ENCODE data around the gene MAN1A2. TPM values are rescaled to one million over a fixed set of nuclear protein-coding genes. Genes with fewer than 3 reads are reported as not detected.

The MAN1A2 gene
- total and polyA plus RNA-seq, 2 experiments from 2014 or later, result 22.8 to 48.1 TPM

DNA sequence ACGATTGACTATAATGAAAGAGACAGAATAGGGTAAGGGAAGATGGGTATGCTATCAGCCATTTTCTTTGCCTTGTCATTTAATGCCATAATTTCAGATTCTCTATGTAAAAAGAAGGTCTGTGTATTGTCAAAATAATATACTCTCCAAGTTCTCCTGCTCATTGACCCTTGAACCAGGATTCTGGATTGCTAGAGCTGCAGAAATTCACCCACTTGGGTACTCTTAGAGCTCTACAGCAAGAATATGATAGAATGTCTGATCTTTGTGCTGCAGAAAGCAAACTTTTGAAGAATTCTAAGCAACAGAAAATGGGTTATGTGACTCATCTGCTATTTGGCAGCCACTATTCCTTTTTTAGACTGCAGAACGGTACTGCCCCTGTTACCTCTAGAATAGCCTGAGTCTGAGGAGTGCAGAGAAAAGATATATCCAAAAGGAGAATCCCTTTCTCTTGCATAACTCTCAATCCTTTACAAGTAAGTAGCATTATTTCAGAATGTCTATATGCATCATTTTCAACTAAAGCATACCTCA, 160.4 kb downstream of the MAN1A2 start:
- WGBS, 2 experiments (ENCODE audit: low coverage in 1 of 2, low lambda C conversion rate in 2 of 2, missing lambda C conversion rate in 2 of 2), result 29 to 30% methylated on average over 2 of the region's 2 CpGs
- peak; percentile 61 for DNase-seq
- Histone ChIP-seq H3K4me1 (ENCODE audit: insufficient read depth) (peaks cover 12% of the 10 kb centered on the region; the same call in 1 of the 2 replicates), H3F3A (ENCODE audit: insufficient read depth) (peaks cover 6% of the 10 kb centered on the region; the same call in 1 of the 2 replicates), H3K9ac (no peak overlapping the region), H2AFZ (no peak overlapping the region), H3K79me2 (ENCODE audit: insufficient read depth) (no peaks in the 10 kb centered on the region), H3K4me3 (no peak overlapping the region), H3K9me3 (ENCODE audit: low read depth) (no peaks in the 10 kb centered on the region), H3K9me2 (ENCODE audit: insufficient read depth) (no peaks in the 10 kb centered on the region), H3K27ac (no peak overlapping the region), H3K27me3 (replicated peaks; ENCODE audit: insufficient read depth) (no peaks in the 10 kb centered on the region), H3K36me3 (ENCODE audit: low read depth) (no peaks in the 10 kb centered on the region), H3K4me2 (ENCODE audit: unreplicated experiment) (no peak overlapping the region), H4K20me1 (ENCODE audit: insufficient read depth) (no peaks in the 10 kb centered on the region)
- TF ChIP-seq EZH2phosphoT487 (IDR thresholded peaks at IDR 0.05; ENCODE audit: insufficient read depth, low read depth), result no peak
- no peak for TF ChIP-seq EZH2 (IDR thresholded peaks at IDR 0.05; ENCODE audit: insufficient read depth, poor library complexity, severe bottlenecking)
- in situ Hi-C loops (cut with MboI), result no loop called here

DNA sequence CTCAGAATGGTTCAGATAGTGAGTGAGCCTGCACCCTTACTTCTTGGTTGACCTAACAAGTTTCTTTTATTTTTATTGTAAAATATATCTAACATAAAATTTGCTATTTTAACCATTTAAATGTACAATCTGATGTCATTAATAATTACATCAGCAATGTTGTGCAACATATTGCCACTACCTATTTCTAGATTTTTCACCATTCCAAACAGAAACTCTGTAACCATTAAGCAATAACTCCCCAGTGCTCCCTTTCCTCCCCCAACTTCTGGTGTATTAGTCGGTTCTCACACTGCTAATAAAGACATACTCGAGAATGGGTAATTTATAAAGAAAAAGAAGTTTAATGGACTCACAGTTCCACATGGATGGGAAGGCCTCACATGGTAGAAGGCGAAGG, 162.4 kb downstream of the MAN1A2 start:
- Histone ChIP-seq H3K9me3 (ENCODE audit: low read depth) (no peaks in the 10 kb centered on the region), H4K20me1 (ENCODE audit: insufficient read depth) (no peaks in the 10 kb centered on the region), H3K4me2 (ENCODE audit: unreplicated experiment) (no peak overlapping the region), H3K36me3 (ENCODE audit: low read depth) (no peaks in the 10 kb centered on the region), H2AFZ (no peak overlapping the region), H3F3A (ENCODE audit: insufficient read depth) (peaks cover 6% of the 10 kb centered on the region; the same call in 1 of the 2 replicates), H3K27ac (no peak overlapping the region), H3K9ac (no peak overlapping the region), H3K4me1 (ENCODE audit: insufficient read depth) (peaks cover 12% of the 10 kb centered on the region; the same call in 1 of the 2 replicates), H3K79me2 (ENCODE audit: insufficient read depth) (no peaks in the 10 kb centered on the region), H3K4me3 (no peak overlapping the region), H3K27me3 (replicated peaks; ENCODE audit: insufficient read depth) (no peaks in the 10 kb centered on the region), H3K9me2 (ENCODE audit: insufficient read depth) (no peaks in the 10 kb centered on the region)
- no peak for TF ChIP-seq EZH2 (IDR thresholded peaks at IDR 0.05; ENCODE audit: insufficient read depth, poor library complexity, severe bottlenecking)
- in situ Hi-C loops (cut with MboI), result loop anchor here (10.0 kb wide), 1 partner anchor 355 kb away; no protein-coding TSS in a partner anchor
- DNase-seq, result no peak
- 96 to 100% methylated on average over 3 of the region's 3 CpGs for WGBS, 2 experiments (ENCODE audit: low coverage in 1 of 2, low lambda C conversion rate in 2 of 2, missing lambda C conversion rate in 2 of 2)

DNA sequence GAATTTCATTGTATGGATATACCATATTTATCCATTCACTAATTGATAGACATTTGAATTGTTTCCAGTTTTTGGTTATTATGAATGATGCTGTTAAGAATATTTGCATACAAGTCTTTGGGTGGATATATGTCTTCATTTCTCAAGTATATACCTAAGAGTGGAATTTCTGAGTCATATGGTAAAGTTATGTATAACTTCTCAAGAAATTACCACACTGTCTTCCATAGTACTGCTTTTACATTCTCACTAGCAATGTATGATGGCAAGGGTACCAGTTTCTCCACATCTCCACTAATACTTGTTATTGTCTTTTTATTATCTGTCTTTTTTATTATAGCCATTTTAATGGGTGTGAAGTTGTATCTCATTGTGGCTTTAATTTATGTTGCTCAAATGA, 164.0 kb downstream of the MAN1A2 start:
- in situ Hi-C loops (cut with MboI), result loop anchor here (10.0 kb wide), 1 partner anchor 354 kb away; no protein-coding TSS in a partner anchor
- H3K9ac ChIP-seq, result no peak overlapping the region
- peaks cover 6% of the 10 kb centered on the region; the same call in 1 of the 2 replicates for H3F3A ChIP-seq (ENCODE audit: insufficient read depth)
- H4K20me1 ChIP-seq (ENCODE audit: insufficient read depth), result no peaks in the 10 kb centered on the region
- TF ChIP-seq EZH2phosphoT487 (IDR thresholded peaks at IDR 0.05; ENCODE audit: insufficient read depth, low read depth), result no peak
- TF ChIP-seq EZH2 (IDR thresholded peaks at IDR 0.05; ENCODE audit: insufficient read depth, poor library complexity, severe bottlenecking), result no peak
- H3K4me3 ChIP-seq, result no peak overlapping the region
- peaks cover 12% of the 10 kb centered on the region; the same call in 1 of the 2 replicates for H3K4me1 ChIP-seq (ENCODE audit: insufficient read depth)
- no peak overlapping the region for H2AFZ ChIP-seq
- H3K9me3 ChIP-seq (ENCODE audit: low read depth), result no peaks in the 10 kb centered on the region
- no peaks in the 10 kb centered on the region for H3K27me3 ChIP-seq (replicated peaks; ENCODE audit: insufficient read depth)
- no peaks in the 10 kb centered on the region for H3K36me3 ChIP-seq (ENCODE audit: low read depth)
- DNase-seq, result peak; percentile 8
- H3K27ac ChIP-seq, result no peak overlapping the region
- H3K79me2 ChIP-seq (ENCODE audit: insufficient read depth), result no peaks in the 10 kb centered on the region
- H3K4me2 ChIP-seq (ENCODE audit: unreplicated experiment), result no peak overlapping the region
- H3K9me2 ChIP-seq (ENCODE audit: insufficient read depth), result no peaks in the 10 kb centered on the region

DNA sequence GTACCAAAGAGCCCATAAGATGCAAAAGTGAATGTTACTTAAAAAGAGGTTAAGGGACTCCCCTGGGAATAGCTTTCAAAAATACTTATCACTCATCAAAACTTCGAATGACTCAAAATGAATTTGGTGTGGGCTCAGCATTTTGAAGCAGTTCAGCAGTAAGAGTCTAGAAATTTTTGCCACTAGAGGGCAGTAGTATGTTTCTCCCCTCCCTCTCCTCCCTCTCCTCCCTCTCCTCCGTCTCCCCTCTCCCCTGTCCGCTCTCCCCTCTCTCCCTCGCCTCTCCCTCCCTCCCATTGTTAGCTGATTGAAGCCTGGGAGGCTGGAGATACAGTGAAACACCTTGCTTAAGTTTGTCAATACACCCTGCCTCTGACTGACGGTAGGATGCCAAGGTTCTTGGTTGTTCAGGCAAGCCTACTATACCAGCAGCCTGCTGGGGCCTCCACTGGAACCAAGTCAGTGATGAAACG, 167.8 kb downstream of the MAN1A2 start:
- Histone ChIP-seq H3K9ac (no peak overlapping the region), H3F3A (ENCODE audit: insufficient read depth) (no peaks in the 10 kb centered on the region), H3K9me2 (ENCODE audit: insufficient read depth) (no peaks in the 10 kb centered on the region), H3K4me1 (ENCODE audit: insufficient read depth) (no peaks in the 10 kb centered on the region), H3K4me2 (ENCODE audit: unreplicated experiment) (peak overlapping the region; percentile 30), H4K20me1 (ENCODE audit: insufficient read depth) (no peaks in the 10 kb centered on the region), H3K36me3 (ENCODE audit: low read depth) (no peaks in the 10 kb centered on the region), H3K27me3 (replicated peaks; ENCODE audit: insufficient read depth) (no peaks in the 10 kb centered on the region), H3K4me3 (0 out of 2 replicates have a peak overlapping the region, but pooled peaks have one; percentile 34), H2AFZ (0 out of 2 replicates have a peak overlapping the region, but pooled peaks have one; percentile 42), H3K27ac (no peak overlapping the region), H3K9me3 (ENCODE audit: low read depth) (no peaks in the 10 kb centered on the region), H3K79me2 (ENCODE audit: insufficient read depth) (no peaks in the 10 kb centered on the region)
- in situ Hi-C loops (cut with MboI), result loop anchor here (10.0 kb wide), 1 partner anchor 350 kb away; no protein-coding TSS in a partner anchor
- TF ChIP-seq EZH2phosphoT487 (IDR thresholded peaks at IDR 0.05; ENCODE audit: insufficient read depth, low read depth) (no peak), EZH2 (IDR thresholded peaks at IDR 0.05; ENCODE audit: insufficient read depth, poor library complexity, severe bottlenecking) (no peak)
- peak; percentile 87 for DNase-seq
- 8 to 10% methylated on average over 4 to 6 of the region's 6 CpGs for WGBS, 2 experiments (ENCODE audit: low coverage in 1 of 2, low lambda C conversion rate in 2 of 2, missing lambda C conversion rate in 2 of 2)
